H1 (cell line): Measurements from ENCODE around the gene HMGB1. TPM values are rescaled to one million over a fixed set of nuclear protein-coding genes. Genes with fewer than 3 reads are reported as not detected.

Experiments
- CTCF ChIA-PET: fragments of 300-600 bp; sonication (Branson Sonifier 250); formaldehyde crosslinking; loops from one replicate; lab custom pipeline; 2021; ENCODE audit not compliant: partially characterized antibody; lab: Charles Lee
- POLR2A ChIA-PET: fragments of 300-600 bp; sonication (Branson Sonifier 250); formaldehyde crosslinking; loops from one replicate; lab custom pipeline; 2021; ENCODE audit warnings: inconsistent platforms; ENCODE audit not compliant: partially characterized antibody; lab: Charles Lee
- DNase-seq, 2 experiments: peaks; one replicate each; pipeline versions ENCODE4 v3.0.0 to v3.0.0-alpha.2; 2010 to 2022; ENCODE audit warnings: low spot score in 2 of 2, low read depth in 1 of 2, mixed read lengths in 1 of 2
- FAIRE-seq: peaks from 2 replicates; lab custom pipeline; 2011; peaks lifted over from hg19 to GRCh38; lab: Jason Lieb, UNC
- H2AFZ ChIP-seq: 2 replicates; pipeline ENCODE4 v1.8.1; 2012; ENCODE audit warnings: low read length, inconsistent platforms
- H2AK5ac ChIP-seq: 2 replicates; pipeline ENCODE4 v1.6.1; 2013; ENCODE audit warnings: low read depth, low read length
- H2BK120ac ChIP-seq: replicated peaks from 2 replicates; pipeline ENCODE3; 2013; ENCODE audit warnings: low read depth, low read length, inconsistent platforms
- H2BK12ac ChIP-seq: 2 replicates; pipeline ENCODE4 v1.6.1; 2013; ENCODE audit warnings: low read depth, low read length
- H2BK15ac ChIP-seq: 2 replicates; pipeline ENCODE4 v1.6.1; 2013; ENCODE audit warnings: low read length
- H2BK20ac ChIP-seq: 2 replicates; pipeline ENCODE4 v1.6.1; 2013; ENCODE audit warnings: low read length
- H2BK5ac ChIP-seq: 2 replicates; pipeline ENCODE4 v1.6.1; 2013; ENCODE audit warnings: low read depth, low read length
- H3K14ac ChIP-seq: 2 replicates; pipeline ENCODE4 v1.6.1; 2013; ENCODE audit warnings: inconsistent platforms; ENCODE audit not compliant: insufficient read length
- H3K18ac ChIP-seq: 2 replicates; pipeline ENCODE4 v1.6.1; 2013; ENCODE audit warnings: low read length; ENCODE audit errors: extremely low read depth
- H3K23ac ChIP-seq: 2 replicates; pipeline ENCODE4 v1.6.1; 2013; ENCODE audit warnings: inconsistent platforms; ENCODE audit not compliant: insufficient read length
- H3K23me2 ChIP-seq: 2 replicates; pipeline ENCODE4 v1.6.1; 2013; ENCODE audit warnings: low read depth, low read length
- H3K27ac ChIP-seq: 2 replicates; pipeline ENCODE4 v1.6.1; 2011; ENCODE audit warnings: low read depth, low read length, inconsistent platforms
- H3K27me3 ChIP-seq, 4 experiments: replicated peaks in 1 of 4; 1 replicate in 1 of 4; 2 replicates in 3 of 4; pipeline versions ENCODE4 v1.6.1 to v1.8.1; 2011 to 2013; ENCODE audit warnings: low read length in 3 of 4, mild to moderate bottlenecking in 3 of 4, inconsistent platforms in 2 of 4, mixed read lengths in 2 of 4, moderate library complexity in 1 of 4; ENCODE audit not compliant: control insufficient read depth in 3 of 4, insufficient read depth in 3 of 4; ENCODE audit errors: extremely low read depth in 1 of 4
- H3K36me3 ChIP-seq, 4 experiments: 2 replicates each; pipeline versions ENCODE4 v1.6.1 to v1.8.1; 2011 to 2013; ENCODE audit warnings: mild to moderate bottlenecking in 4 of 4, low read length in 3 of 4, moderate library complexity in 2 of 4, control low read depth in 1 of 4, inconsistent platforms in 1 of 4; ENCODE audit not compliant: insufficient read depth in 4 of 4, control insufficient read depth in 2 of 4
- H3K4ac ChIP-seq: replicated peaks from 2 replicates; pipeline ENCODE3; 2013; ENCODE audit warnings: low read length, low read depth, mixed read lengths, inconsistent platforms; ENCODE audit not compliant: insufficient read length
- H3K4me1 ChIP-seq, 4 experiments: replicated peaks in 1 of 4; 1 replicate in 1 of 4; 2 replicates in 3 of 4; pipeline versions ENCODE4 v1.6.1 to v1.8.1; 2011 to 2013; ENCODE audit warnings: low read length in 3 of 4, inconsistent platforms in 2 of 4, mixed read lengths in 1 of 4; ENCODE audit not compliant: insufficient read depth in 4 of 4, control insufficient read depth in 3 of 4
- H3K4me2 ChIP-seq, 2 experiments: 2 replicates each; pipeline versions ENCODE4 v1.6.1 to v1.8.1; 2011 to 2013; ENCODE audit warnings: low read depth in 2 of 2, low read length in 2 of 2, control low read depth in 1 of 2, inconsistent platforms in 1 of 2, mild to moderate bottlenecking in 1 of 2; ENCODE audit not compliant: insufficient read depth in 1 of 2
- H3K4me3 ChIP-seq, 4 experiments: fragments of 200-600, 300-600 bp in 1 of 4; sonication (generic), shearing (Covaris generic), sonication (Bioruptor Twin) in 1 of 4; 2 replicates each; pipeline versions ENCODE4 v1.5.1 to v1.8.1; 2011 to 2016; ENCODE audit warnings: low read length in 4 of 4, low read depth in 3 of 4, control low read depth in 2 of 4, inconsistent platforms in 2 of 4, mild to moderate bottlenecking in 2 of 4, mixed read lengths in 1 of 4, moderate library complexity in 1 of 4; ENCODE audit not compliant: insufficient read depth in 2 of 4; ENCODE audit errors: extremely low read depth in 1 of 4
- H3K56ac ChIP-seq: replicated peaks from 2 replicates; pipeline ENCODE3; 2013; ENCODE audit warnings: low read depth, mild to moderate bottlenecking, mixed read lengths, low read length, inconsistent platforms; ENCODE audit not compliant: insufficient read length
- H3K79me1 ChIP-seq: 2 replicates; pipeline ENCODE4 v1.6.1; 2013; ENCODE audit warnings: low read depth, low read length, control low read depth
- H3K79me2 ChIP-seq, 2 experiments: 2 replicates each; pipeline versions ENCODE4 v1.6.1 to v1.8.1; 2012 to 2013; ENCODE audit warnings: low read length in 2 of 2, mild to moderate bottlenecking in 2 of 2, inconsistent platforms in 1 of 2; ENCODE audit not compliant: insufficient read depth in 2 of 2, control insufficient read depth in 1 of 2
- H3K9ac ChIP-seq, 4 experiments: replicated peaks in 1 of 4; 1 replicate in 1 of 4; 2 replicates in 3 of 4; pipeline versions ENCODE4 v1.6.1 to v1.8.1; 2011 to 2013; ENCODE audit warnings: low read depth in 3 of 4, low read length in 3 of 4, control low read depth in 2 of 4, mild to moderate bottlenecking in 2 of 4, moderate library complexity in 2 of 4, inconsistent platforms in 1 of 4; ENCODE audit errors: extremely low read depth in 1 of 4
- H3K9me3 ChIP-seq, 2 experiments: 2 replicates each; pipeline versions ENCODE4 v1.6.1 to v1.8.1; 2012 to 2013; ENCODE audit warnings: mild to moderate bottlenecking in 2 of 2, moderate library complexity in 2 of 2, control low read depth in 1 of 2, inconsistent platforms in 1 of 2, low read depth in 1 of 2, low read length in 1 of 2, mixed read lengths in 1 of 2; ENCODE audit not compliant: insufficient read depth in 2 of 2
- H4K20me1 ChIP-seq, 2 experiments: replicated peaks in 1 of 2; 2 replicates each; pipeline versions ENCODE3 to v1.8.1; 2011 to 2013; ENCODE audit warnings: inconsistent platforms in 2 of 2, low read length in 2 of 2, mild to moderate bottlenecking in 1 of 2; ENCODE audit not compliant: insufficient read depth in 2 of 2, control insufficient read depth in 1 of 2
- H4K5ac ChIP-seq: 2 replicates; pipeline ENCODE4 v1.6.1; 2013; ENCODE audit warnings: low read length, low read depth, mixed read lengths, inconsistent platforms; ENCODE audit not compliant: insufficient read length
- H4K8ac ChIP-seq: 2 replicates; pipeline ENCODE4 v1.8.0; 2013; ENCODE audit warnings: mild to moderate bottlenecking, moderate library complexity, low read length, inconsistent platforms; ENCODE audit not compliant: insufficient read depth; ENCODE audit errors: extremely low read depth
- H4K91ac ChIP-seq: replicated peaks from 2 replicates; pipeline ENCODE3; 2013; ENCODE audit warnings: low read length, mixed read lengths, inconsistent platforms; ENCODE audit not compliant: insufficient read length
- FOSL1 ChIP-seq: IDR thresholded peaks from 2 replicates; pipeline ENCODE4 v1.6.1; 2011; ENCODE audit warnings: mild to moderate bottlenecking, low read depth, low read length, moderate library complexity; ENCODE audit not compliant: insufficient read depth
- POU5F1 ChIP-seq: IDR thresholded peaks from 2 replicates; pipeline ENCODE4 v1.6.1; 2011; ENCODE audit warnings: low read depth, mild to moderate bottlenecking, low read length, moderate library complexity
- SRF ChIP-seq: IDR thresholded peaks from 2 replicates; pipeline ENCODE4 v1.6.1; 2011; ENCODE audit warnings: mild to moderate bottlenecking, low read depth, low read length, moderate library complexity
- SUZ12 ChIP-seq: fragments of 200-600 bp; sonication (generic); IDR thresholded peaks from 2 replicates; pipeline ENCODE4 v1.6.1; 2012; ENCODE audit warnings: mild to moderate bottlenecking, inconsistent platforms, low read length, moderate library complexity, mixed read lengths
- ZNF274 ChIP-seq: IDR thresholded peaks from 2 replicates; pipeline ENCODE4 v1.7.0; 2012; ENCODE audit warnings: low read length, borderline replicate concordance; ENCODE audit errors: extremely low read depth
- WGBS, 2 experiments: shearing (Covaris generic) in 1 of 2; methylation state at CpG; one replicate each; pipeline versions ENCODE4 v1.1.6 to v1.1.7; 2013 to 2015; ENCODE audit warnings: low lambda C conversion rate in 2 of 2, mixed read lengths in 2 of 2, inconsistent platforms in 1 of 2, low coverage in 1 of 2, missing lambda C conversion rate in 1 of 2; ENCODE audit not compliant: insufficient replicate concordance in 2 of 2, insufficient coverage in 1 of 2, insufficient read length in 1 of 2; ENCODE audit errors: extremely low coverage in 1 of 2, missing lambda C conversion rate in 1 of 2; 5-methylcytosine and 5-hydroxymethylcytosine counted together
- polyA plus RNA-seq, 7 experiments: library from polyadenylated mRNA; depleted of rRNA in 3 of 7; stranded (reverse) in 5 of 7; unstranded in 2 of 7; fragments of >200 nt in 5 of 7; fragments of 200-250 nt in 2 of 7; gene quantifications; 1 replicate in 5 of 7; 2 replicates in 1 of 7; 4 replicates in 1 of 7; pipeline versions ENCODE4 v1.2.1 to v1.2.3, GENCODE V29; 2011 to 2013; ENCODE audit warnings: missing spikeins in 2 of 7, mixed read lengths in 2 of 7
- total RNA-seq: library from RNA; stranded (reverse); fragmentation: NEBNext Ultra II Directional; extraction: Animal tissue kit (Norgen Biotek cat#: 25700); gene quantifications from 2 replicates; pipeline ENCODE4 v1.2.1, GENCODE V29; 2021

HMGB1 gene
- total and polyA plus RNA-seq, 2 of the 8 experiments (the other 6 are each of a cell fraction or from before 2014, with no cell fraction given) = 123 to 776 TPM

- H3K36me3 ChIP-seq = peaks cover 4 to 19% (median 15%) of the 10 kb centered on the region in 4 experiments
- no peak overlapping the region for H4K5ac ChIP-seq
- H2AK5ac ChIP-seq = no peak overlapping the region
- no peak overlapping the region for H4K91ac ChIP-seq
- H2BK12ac ChIP-seq = no peak overlapping the region
- H2BK15ac ChIP-seq = no peak overlapping the region
- peak overlapping the region in 3 of 4 experiments; percentile 65 to 96 (median 91); a peak in 3 of 8 replicates for H3K4me3 ChIP-seq
- WGBS, 2 experiments = 74% methylated on average over 4 of the region's 4 CpGs; no CpG with 5 or more reads in 1 of the 2 experiments
- H3K79me1 ChIP-seq = no peaks in the 10 kb centered on the region
- H3K4me2 ChIP-seq = peak overlapping the region; percentile 87; a peak in 3 of 4 replicates
- no peak overlapping the region for H3K23ac ChIP-seq
- H3K27me3 ChIP-seq = no peaks in the 10 kb centered on the region
- H2AFZ ChIP-seq = no peak overlapping the region
- peaks cover 0 to 3% (median 3%) of the 10 kb centered on the region in 4 experiments; a peak in 4 of 7 replicates for H3K4me1 ChIP-seq
- no peaks in the 10 kb centered on the region for H3K9me3 ChIP-seq
- peak overlapping the region in 1 of 4 experiments; percentile 33; a peak in 1 of 7 replicates for H3K9ac ChIP-seq
- no peak overlapping the region for H3K56ac ChIP-seq
- no peak overlapping the region for H3K4ac ChIP-seq
- peaks cover 5 to 26% of the 10 kb centered on the region in 2 experiments for H3K79me2 ChIP-seq
- POLR2A ChIA-PET = interaction anchor here (1.2 to 3.7 kb wide), 11 partner anchors 10 to 334 kb away, joined by 3 to 53 read pairs (median 9); no protein-coding TSS in a partner anchor
- CTCF ChIA-PET = no interaction called here
- peaks cover 0 to 11% of the 10 kb centered on the region in 2 experiments for H4K20me1 ChIP-seq
- H2BK5ac ChIP-seq = no peak overlapping the region
- H2BK120ac ChIP-seq = no peak overlapping the region
- no peak overlapping the region for H3K14ac ChIP-seq
- DNase-seq (no peak), FAIRE-seq (no peak)
- no peak overlapping the region for H3K18ac ChIP-seq
- peaks cover 1% of the 10 kb centered on the region for H3K23me2 ChIP-seq
- H3K27ac ChIP-seq = no peak overlapping the region
- TF ChIP-seq FOSL1 (no peak), POU5F1 (no peak), ZNF274 (no peak), SRF (no peak), SUZ12 (no peak)
- H2BK20ac ChIP-seq = no peak overlapping the region
- no peak overlapping the region for H4K8ac ChIP-seq
Measured at GRCh38 chr13:30466841-30467252, 1.1 kb upstream of the HMGB1 start.
